K562 (cell line): Measurements from ENCODE around the gene YPEL3. TPM values are rescaled to one million over a fixed set of nuclear protein-coding genes. Genes with fewer than 3 reads are reported as not detected.

ENCODE experiments used
- AFF1 ChIP-seq, 2 experiments: fragments of 450-650 bp; IDR thresholded peaks; 2 replicates each; pipeline ENCODE4 v1.6.1; 2018; ENCODE audit warnings: mild to moderate bottlenecking in 2 of 2, low read depth in 1 of 2; ENCODE audit not compliant: partially characterized antibody in 2 of 2
- CBX5 ChIP-seq: IDR thresholded peaks from 2 replicates; pipeline ENCODE4 v1.6.1; 2014; ENCODE audit warnings: low read depth, borderline replicate concordance
- CGGBP1 ChIP-seq: fragments of 250-450 bp; sonication (Bioruptor Pico); IDR thresholded peaks from 2 replicates; pipeline ENCODE4 v1.9.0; 2021; ENCODE audit warnings: mild to moderate bottlenecking
- FIP1L1 ChIP-seq: fragments of 200-400 bp; formaldehyde crosslinking; IDR thresholded peaks from 2 replicates; pipeline ENCODE4 v1.6.1; 2018; ENCODE audit warnings: mild to moderate bottlenecking, low read depth, low read length; ENCODE audit not compliant: poor library complexity, severe bottlenecking
- GTF2F1 ChIP-seq: IDR thresholded peaks from 2 replicates; pipeline ENCODE4 v1.6.1; 2011; ENCODE audit warnings: low read depth, low read length, improper control_type of control experiment
- HMG20A ChIP-seq: fragments of 450-650 bp; formaldehyde crosslinking; conservative IDR thresholded peaks from 2 replicates; pipeline ENCODE4 v1.4.0; 2020; ENCODE audit warnings: mild to moderate bottlenecking, mixed read lengths
- MXD1 ChIP-seq: fragments of 250-450 bp; sonication (Bioruptor Pico); IDR thresholded peaks from 2 replicates; pipeline ENCODE4 v1.8.0; 2021; ENCODE audit warnings: borderline replicate concordance, mild to moderate bottlenecking, moderate library complexity; ENCODE audit not compliant: poor library complexity, severe bottlenecking
- PHF20 ChIP-seq: fragments of 450-650 bp; IDR thresholded peaks from 2 replicates; pipeline ENCODE4 v1.6.1; 2018; ENCODE audit not compliant: partially characterized antibody
- POLR2AphosphoS5 ChIP-seq: IDR thresholded peaks from 2 replicates; pipeline ENCODE4 v1.6.1; 2011; ENCODE audit warnings: mild to moderate bottlenecking, low read depth, low read length, moderate library complexity; ENCODE audit not compliant: control insufficient read depth, insufficient read depth
- POLR3G ChIP-seq: IDR thresholded peaks from 2 replicates; pipeline ENCODE4 v1.6.1; 2011; ENCODE audit not compliant: insufficient read length, insufficient replicate concordance; ENCODE audit errors: extremely low read depth
- RBM22 ChIP-seq: fragments of 200-400 bp; formaldehyde crosslinking; IDR thresholded peaks from 2 replicates; pipeline ENCODE4 v1.6.1; 2018; ENCODE audit warnings: low read length, low read depth; ENCODE audit not compliant: poor library complexity, severe bottlenecking
- TAL1 ChIP-seq: fragments of 450-650 bp; IDR thresholded peaks from 2 replicates; pipeline ENCODE4 v1.6.1; 2016; ENCODE audit warnings: mild to moderate bottlenecking
- UBTF ChIP-seq, 2 experiments: IDR thresholded peaks; 2 replicates each; pipeline ENCODE4 v1.6.1; 2012; ENCODE audit warnings: improper control_type of control experiment in 2 of 2, low read depth in 2 of 2, low read length in 2 of 2, borderline replicate concordance in 1 of 2
- ZKSCAN1 ChIP-seq: fragments of 150-350 bp; IDR thresholded peaks from 2 replicates; pipeline ENCODE4 v1.6.1; 2016; ENCODE audit warnings: low read depth, low read length
- ZMIZ1 ChIP-seq, 2 experiments: fragments of 150-350 bp in 1 of 2; IDR thresholded peaks; 2 replicates each; pipeline ENCODE4 v1.6.1; 2012 to 2016; ENCODE audit warnings: low read depth in 2 of 2, low read length in 2 of 2, mild to moderate bottlenecking in 1 of 2, moderate library complexity in 1 of 2
- polyA plus RNA-seq, 8 experiments: library from polyadenylated mRNA; depleted of rRNA in 4 of 8; stranded (reverse) in 5 of 8; unstranded in 3 of 8; fragments of >200 nt; fragmentation: Nextera tagmentation in 2 of 8; fragmentation: Illumina TruSeq in 1 of 8; extraction: Ambion mirVana in 2 of 8; extraction: Trizol in 1 of 8; gene quantifications; 2 replicates each; pipeline versions ENCODE4 v1.2.1 to v1.2.3, GENCODE V29; 2011 to 2014; ENCODE audit warnings: inconsistent platforms in 1 of 8, missing spikeins in 1 of 8
- total RNA-seq, 7 experiments: library from RNA; depleted of rRNA in 6 of 7; stranded (reverse); fragments of >200 nt in 6 of 7; fragmentation: Illumina TruSeq in 2 of 7; extraction: Trizol in 2 of 7; gene quantifications; 2 replicates each; pipeline versions ENCODE4 v1.2.1 to v1.2.3, GENCODE V29; 2011 to 2021; ENCODE audit warnings: low replicate concordance in 1 of 7

The YPEL3 gene
- total and polyA plus RNA-seq, 9 of the 15 experiments (the other 6 are each of a cell fraction or from before 2014, with no cell fraction given) = 0.41 to 15.0 (median 2.9) TPM

- TF ChIP-seq CBX5 (no peak), RBM22 (peak; percentile 35), HMG20A (no peak), UBTF (IDR thresholded peaks at IDR 0.05; ENCODE audit: borderline replicate concordance in 1 of 2, low read depth in 2 of 2, low read length in 2 of 2) (0 out of 4 replicates have a peak, but pooled peaks of 1 of the 2 experiments have one; percentile 31), FIP1L1 (peak; percentile 28), GTF2F1 (peak; percentile 61; the same call in 1 of the 2 replicates), CGGBP1 (CRISPR knock-in tag) (peak; percentile 96), TAL1 (no peak), PHF20 (peak; percentile 80), AFF1 (IDR thresholded peaks at IDR 0.05; ENCODE audit: low read depth in 1 of 2, partially characterized antibody in 2 of 2) (no peak), ZKSCAN1 (no peak), POLR2AphosphoS5 (peak; percentile 98), ZMIZ1 (IDR thresholded peaks at IDR 0.05; ENCODE audit: low read depth in 2 of 2, low read length in 2 of 2) (peak in 1 of 2 experiments; percentile 63; a peak in 1 of 4 replicates), MXD1 (CRISPR knock-in tag) (no peak), POLR3G (no peak)
These were observed 20.3 kb downstream of the YPEL3 start, which contains the start of gene PPP4C (continued) for GRCh38 chr16:30075503-30076275.
